Skin epidermis (tissue), 12 donors: ENCODE measurements around the gene ECM1.

Experiments used
- H3K27ac ChIP-seq, 21 experiments: fragments of 200-600 bp; sonication (generic) in 11 of 21; one replicate each; pipeline ENCODE4 v1.5.0; 2020; ENCODE audit warnings: mild to moderate bottlenecking in 3 of 21, inconsistent platforms in 2 of 21, moderate library complexity in 2 of 21
- H3K4me3 ChIP-seq, 7 experiments: fragments of 200-600 bp; sonication (generic) in 2 of 7; one replicate each; pipeline ENCODE4 v1.5.0; 2020; ENCODE audit warnings: inconsistent platforms in 2 of 7, mild to moderate bottlenecking in 2 of 7, moderate library complexity in 1 of 7

The ECM1 gene

DNA sequence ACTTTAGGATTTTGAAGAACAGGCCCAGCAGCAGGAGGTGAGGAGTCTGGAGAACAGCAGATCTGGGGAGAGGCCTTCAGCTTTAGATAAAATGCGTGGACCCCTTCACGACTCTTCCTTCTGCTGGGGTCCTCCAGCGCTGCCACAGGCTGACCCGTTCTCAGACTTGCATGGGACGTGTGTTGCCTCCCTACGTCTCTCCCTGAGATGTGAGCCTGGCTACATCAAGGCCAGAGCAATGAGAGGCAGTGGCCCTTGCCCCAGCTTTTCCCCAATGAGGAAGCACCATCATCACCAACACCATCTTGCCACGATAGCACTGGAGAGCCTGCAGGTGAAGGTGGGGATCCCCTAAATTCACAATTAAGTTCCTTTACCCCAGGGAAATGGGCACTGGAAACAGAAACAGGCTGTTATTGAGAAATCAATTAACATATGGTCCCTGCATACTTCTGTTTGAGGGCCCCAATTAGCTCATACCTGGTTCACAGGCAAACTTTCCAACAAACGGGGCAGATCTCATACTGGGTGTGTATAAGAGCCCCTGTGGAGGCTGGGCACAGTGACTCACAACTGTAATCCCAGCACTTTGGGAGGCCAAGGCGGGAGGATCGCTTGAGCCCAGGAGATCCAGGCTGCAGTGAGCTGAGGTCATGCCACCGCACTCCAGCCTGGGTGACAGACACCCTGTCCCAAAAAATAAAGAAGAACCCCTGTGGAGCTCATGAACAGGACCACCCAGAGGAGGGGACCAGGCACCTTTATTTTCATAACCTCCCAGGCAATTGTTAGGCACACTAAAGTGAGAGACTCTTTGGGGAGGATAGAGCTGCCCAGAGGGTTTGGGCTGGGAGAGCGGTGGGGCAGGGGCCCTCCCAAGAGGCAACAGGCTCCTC, 29.2 kb downstream of the ECM1 start:
- H3K27ac ChIP-seq, result peak overlapping the region in 12 of 21 experiments; percentile 14 to 76 (median 60)
- no peak overlapping the region for H3K4me3 ChIP-seq

DNA sequence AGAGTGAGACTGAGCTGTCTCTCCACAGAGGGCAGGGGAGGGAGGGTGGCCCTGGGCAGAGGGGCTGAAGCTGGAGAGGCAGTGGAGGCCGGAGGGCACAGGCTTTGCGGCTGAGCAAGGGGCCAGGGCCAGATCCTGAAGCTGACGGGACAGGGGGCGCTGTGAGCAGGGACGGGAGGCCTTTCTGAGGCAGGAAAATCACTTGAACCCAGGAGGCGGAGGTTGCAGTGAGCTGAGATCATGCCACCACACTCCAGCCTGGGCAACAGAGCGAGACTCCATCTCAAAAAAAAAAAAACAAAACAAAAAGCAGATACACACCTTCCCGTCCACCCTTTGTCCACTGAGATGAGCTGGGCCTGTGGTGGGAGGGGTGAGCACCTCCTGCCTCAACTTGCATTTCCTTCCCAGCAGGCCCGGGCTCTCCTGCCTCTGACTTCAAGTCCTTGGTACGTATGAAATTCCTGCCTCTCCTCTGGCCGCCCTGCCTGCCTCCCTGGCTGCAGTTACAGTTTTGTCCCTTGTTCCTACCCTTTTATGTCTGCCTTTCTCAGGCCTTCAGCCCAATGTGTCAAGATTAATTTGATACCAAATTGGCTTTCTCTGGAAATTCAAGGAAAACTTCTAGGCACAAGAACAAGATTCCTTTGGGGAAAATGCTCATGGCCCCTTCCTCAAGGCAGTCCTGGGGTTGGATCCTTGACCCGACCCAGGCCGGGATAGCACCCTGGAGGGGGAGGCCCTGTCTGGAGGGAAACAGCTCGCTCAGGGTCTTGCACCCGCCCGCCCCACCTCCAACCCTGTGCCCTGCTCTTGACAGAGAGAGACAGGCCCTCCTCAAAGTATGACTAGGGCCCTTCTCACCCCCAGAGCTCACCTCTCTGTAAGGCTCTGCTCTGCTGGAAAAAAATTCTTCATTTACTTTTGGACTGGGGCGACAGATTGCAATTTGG, 30.1 kb downstream of the ECM1 start:
- no peak overlapping the region for H3K4me3 ChIP-seq
- peak overlapping the region in 13 of 21 experiments; percentile 18 to 76 (median 57) for H3K27ac ChIP-seq

DNA sequence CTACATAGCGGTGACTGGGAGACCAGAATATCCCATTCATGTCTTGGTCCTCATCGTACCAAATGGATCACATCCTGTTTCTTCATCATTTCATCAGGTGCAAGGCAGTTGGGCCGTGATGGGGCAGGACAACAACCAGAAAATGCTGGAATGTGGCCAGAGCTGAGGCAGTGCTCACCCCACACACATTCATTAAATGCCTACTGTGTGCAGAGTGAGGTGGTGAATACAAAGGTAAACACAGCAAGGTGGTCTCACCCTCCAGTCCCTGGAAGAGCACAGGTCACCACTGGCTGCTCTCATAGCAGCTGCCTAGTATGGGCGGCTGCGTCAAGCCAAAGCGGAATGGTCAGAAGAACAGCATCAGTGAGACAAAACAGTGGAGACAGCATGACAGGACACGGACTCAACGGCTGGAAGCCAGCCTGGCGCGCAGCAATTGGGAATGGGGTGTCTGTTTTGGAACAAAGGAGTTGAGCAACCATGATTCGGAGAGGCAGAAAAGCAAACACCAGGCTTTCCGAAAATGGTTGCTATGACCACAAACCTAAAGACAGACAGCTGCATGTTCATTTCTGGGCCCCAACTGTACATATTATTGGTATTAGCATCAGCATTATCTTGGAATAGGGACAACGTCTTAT, 35.7 kb downstream of the ECM1 start:
- no peak overlapping the region for H3K4me3 ChIP-seq

DNA sequence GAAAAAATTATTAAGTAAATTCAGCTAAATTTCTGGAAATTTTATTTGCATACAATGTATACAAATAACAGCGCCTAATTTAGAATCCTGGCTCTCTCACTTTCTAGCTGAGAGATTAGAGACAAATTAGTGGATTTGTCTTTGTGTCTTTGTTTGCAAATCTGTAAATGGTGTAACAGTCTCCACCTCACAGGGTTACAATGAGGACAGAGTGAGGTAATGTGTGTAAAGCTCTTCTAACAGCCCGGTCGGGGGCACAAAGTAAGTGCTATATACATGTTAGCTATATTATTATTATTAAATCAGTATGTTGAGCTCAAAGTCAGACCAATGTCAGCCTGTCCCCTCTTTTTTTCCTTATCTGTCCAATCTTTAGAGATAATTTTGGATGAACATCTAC, 36.3 kb downstream of the ECM1 start:
- Histone ChIP-seq H3K27ac (peak overlapping the region in 2 of 21 experiments; percentile 16 to 31), H3K4me3 (no peak overlapping the region)

More for the DNA sequence above, 35.7 kb downstream of the ECM1 start:
- H3K27ac ChIP-seq, result peak overlapping the region in 1 of 21 experiments; percentile 31

DNA sequence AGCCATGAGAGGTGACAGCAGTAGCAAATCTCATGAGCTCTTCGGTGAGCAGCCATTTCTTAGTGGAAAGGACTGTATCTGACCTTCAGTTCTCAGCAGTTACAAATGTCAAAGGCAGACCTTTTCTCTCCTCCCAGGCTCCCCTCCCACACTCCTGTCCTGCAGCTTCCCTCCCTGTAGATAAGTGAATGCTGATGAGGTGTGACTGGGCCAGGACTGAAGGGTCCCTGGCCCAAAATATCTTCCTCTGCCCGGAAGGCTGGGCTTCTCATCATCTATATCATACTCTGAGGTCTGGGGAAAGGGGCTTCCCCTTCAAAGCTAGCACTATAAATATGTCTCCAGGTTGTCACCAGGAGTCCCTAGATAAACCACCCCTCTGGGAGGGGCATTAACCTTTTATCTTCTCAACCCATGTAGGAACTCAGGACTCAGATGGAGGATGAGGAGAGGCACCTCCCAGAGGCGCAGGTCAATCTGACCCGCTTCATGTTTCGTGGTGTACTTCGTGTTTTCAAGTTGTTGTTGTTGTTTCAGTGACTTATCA, 37.6 kb downstream of the ECM1 start:
- no peak overlapping the region for H3K27ac ChIP-seq
- H3K4me3 ChIP-seq, result no peak overlapping the region

DNA sequence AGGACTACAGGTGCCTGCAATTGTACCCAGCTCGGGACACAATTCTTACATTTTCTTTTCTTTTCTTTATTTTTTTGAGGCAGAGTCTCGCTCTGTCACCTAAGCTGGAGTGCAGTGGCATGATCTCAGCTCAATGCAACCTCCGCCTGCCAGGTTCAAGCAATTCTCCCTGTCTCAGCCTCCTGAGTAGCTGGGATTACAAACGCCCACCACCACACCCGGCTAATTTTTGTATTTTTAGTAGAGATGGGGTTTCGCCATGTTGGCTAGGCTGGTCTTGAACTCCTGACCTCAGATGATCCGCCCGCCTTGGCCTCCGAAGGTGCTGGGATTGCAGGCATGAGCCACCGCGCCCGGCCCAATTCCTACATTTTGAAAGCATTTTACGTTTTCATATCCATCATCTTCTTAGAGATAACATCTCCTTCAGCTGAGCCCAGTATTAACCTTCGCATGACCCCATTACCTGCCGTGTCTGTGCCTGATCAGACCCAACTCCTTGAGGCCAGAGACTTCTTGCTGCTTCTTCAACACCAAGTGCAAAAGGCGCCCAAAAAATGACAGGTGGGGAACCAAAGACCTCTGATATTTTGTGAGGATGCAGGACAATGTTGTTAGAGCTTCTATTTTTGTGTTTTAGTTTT, 38.5 kb downstream of the ECM1 start:
- Histone ChIP-seq H3K27ac (no peak overlapping the region), H3K4me3 (no peak overlapping the region)

DNA sequence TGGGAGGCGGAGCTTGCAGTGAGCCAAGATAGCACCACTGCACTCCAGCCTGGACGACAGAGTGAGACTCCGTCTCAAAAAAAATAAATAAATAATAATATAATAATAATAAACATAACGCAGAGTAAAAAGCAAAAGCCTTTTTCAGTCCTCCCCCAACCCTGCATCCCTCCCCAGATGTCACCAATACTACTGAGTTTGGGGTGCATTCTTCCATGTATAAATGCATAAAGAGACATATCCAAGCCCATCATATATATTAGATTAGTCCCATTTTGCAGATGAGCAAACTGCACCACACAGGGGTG, 40.4 kb downstream of the ECM1 start:
- peak overlapping the region in 10 of 21 experiments; percentile 77 to 95 (median 86) for H3K27ac ChIP-seq
- peak overlapping the region in 6 of 7 experiments; percentile 39 to 58 (median 48) for H3K4me3 ChIP-seq

DNA sequence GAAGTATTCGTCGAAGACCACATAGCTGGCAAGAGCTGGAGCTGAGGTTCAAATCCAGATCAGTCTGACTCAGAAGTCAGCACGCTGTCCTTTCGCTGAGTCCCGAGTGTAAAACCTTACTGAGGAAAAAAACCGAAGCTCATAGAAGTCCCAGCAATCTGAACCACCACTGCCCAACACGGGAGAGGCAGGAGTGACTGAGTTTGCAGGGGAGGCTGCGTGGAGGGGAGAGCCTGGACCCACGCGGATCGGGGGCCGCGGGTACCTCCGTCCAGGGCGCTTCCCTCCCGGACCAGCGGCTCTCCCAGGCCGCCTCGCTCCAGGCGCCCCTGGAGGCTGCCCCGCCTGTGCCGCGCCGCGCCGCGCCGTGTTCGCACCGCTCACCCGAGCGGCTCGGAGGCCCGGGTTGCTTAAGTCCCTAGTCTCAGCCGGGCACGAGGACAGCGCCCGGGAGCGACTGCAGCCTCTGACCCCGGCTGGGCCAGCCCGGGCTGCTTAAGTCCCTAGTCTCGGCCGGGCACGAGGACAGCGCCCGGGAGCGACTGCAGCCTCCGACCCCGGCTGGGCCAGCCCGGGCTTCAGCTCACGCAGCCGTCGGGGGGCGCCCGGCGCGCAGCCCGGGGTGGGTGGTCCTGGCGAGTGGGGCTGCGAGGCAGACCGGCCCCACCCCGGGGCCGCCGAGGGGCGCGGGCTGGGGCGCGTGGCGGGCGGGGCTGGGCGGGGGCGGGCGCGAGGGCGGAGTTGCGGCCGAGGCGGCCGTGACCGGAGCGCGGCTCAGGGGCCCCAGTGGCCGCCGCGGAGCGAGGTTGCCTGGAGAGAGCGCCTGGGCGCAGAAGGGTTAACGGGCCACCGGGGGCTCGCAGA, 41.0 kb downstream of the ECM1 start, which contains the start of gene ADAMTSL4:
TSS of gene ADAMTSL4 (plus strand) at position 777 of the 864 bp plus-strand sequence. CDS start 2,881 bp downstream, outside the sequence.
- H3K27ac ChIP-seq, result peak within 1 kb of the TSS in 20 of 21 experiments; percentile 52 to 95 (median 81)
- peak within 1 kb of the TSS; percentile 39 to 58 (median 47) for H3K4me3 ChIP-seq

DNA sequence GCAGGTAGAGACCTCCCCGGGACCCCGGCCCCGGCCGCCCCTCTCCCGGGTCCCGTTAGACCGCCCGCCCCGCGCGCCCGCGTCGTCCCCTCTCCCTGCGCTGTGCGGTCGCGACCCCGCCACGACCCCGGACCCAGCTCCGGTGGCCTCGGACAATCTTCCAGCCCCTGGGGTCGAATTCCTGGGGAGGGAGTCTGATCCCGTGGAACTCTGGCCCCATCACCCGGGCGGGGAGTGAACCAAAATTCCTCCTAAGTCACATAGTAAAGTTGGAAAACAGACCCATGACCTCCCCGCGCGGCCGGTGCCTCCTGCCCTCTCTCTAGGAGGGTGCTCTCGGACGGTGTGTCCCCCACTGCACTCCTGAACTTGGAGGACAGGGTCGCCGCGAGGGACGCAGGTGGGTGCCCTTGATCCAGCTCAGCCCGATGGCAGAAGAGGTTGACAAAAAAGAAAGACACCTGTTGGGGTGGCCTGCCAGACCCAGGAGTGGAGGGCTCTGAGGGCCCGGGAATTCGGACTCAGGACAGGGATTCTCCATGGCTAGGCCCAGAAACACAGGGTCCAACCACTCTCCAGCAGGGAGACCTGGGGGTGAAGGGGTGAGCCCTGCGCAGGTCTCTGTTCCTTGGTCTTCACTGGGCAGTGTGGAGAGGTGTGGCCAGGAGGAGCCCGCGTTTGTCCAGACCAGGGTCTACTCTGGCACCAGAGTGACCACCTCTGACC, 41.8 kb downstream of the ECM1 start:
- peak overlapping the region in 20 of 21 experiments; percentile 32 to 95 (median 81) for H3K27ac ChIP-seq
- H3K4me3 ChIP-seq, result peak overlapping the region; percentile 39 to 58 (median 47)

DNA sequence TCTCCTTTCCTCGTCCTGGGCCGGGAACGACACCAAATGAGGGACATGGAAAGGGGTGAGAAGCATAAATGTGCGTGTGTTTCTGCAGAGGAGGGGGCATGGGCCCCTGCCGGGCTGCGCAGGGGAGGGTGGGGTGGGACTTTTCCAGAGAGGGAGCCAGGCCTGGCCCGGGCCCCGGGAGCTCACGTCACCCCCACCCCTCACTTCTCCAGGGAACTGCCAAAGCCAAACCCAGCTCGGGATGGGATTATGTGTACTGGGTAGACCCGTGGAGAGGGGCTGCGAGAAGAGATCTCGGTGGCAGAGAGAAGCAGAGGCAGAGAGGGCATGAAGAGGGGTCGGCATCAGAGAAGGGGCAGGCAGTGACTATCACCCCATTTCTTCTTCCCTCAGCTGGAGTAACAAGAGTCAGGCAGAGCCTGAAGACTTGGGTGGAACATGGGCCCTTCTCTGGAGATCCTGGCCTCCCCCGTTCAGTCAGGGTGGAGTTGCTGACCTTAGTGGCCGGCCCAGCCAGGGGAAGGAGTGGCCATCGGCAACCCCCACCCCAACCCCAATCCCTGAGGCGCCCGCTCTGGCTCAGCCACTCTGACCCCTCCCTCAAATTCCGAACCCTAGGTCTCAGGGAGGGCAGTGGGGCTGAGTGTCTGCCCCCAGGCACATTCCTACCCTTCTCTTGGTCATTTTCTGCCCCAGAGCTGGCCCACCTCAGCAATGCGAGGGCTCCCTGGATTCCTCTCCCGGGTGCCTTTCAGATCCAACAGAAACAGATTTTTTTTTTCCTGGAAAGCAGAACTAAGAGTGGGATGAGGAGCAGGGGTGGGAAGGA, 42.5 kb downstream of the ECM1 start:
- Histone ChIP-seq H3K27ac (peak overlapping the region in 17 of 21 experiments; percentile 21 to 95 (median 82)), H3K4me3 (peak overlapping the region in 6 of 7 experiments; percentile 39 to 58 (median 48))

DNA sequence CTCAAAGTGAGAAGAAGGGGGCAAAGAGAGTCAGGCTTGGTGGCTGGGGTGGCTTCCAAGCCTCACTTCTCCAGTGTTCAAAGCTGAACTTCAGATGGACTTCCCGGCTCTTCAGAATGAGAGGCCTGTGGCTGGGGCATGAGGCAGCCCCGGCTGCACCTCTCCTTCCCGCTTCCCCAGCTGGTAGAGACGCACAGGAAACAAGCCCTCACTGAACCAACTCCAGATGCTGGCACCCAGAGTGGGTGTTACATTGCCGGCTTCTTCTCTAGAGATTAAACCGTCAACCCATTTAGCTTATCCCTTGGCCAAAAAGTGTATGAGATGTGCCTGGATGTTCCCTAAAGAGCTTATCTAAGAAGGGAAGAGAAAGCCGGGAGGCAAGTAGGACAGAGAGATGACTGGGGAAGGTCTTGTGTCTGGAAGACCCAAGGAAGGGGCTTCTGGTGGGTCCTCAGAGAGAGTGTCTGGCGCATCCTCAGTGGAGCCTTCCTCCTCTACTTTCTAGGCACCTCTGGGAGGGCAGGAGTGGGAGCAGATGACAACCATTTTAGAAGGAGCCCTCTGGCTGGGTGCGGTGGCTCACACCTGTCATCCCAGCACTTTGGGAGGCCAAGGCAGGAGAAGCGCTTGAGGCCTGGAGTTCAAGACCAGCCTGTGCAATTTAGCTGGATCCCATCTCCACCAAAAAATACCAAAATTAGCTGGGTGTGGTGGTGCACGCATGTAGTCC, 43.3 kb downstream of the ECM1 start:
- no peak overlapping the region for H3K4me3 ChIP-seq
- peak overlapping the region in 17 of 21 experiments; percentile 21 to 95 (median 82) for H3K27ac ChIP-seq

DNA sequence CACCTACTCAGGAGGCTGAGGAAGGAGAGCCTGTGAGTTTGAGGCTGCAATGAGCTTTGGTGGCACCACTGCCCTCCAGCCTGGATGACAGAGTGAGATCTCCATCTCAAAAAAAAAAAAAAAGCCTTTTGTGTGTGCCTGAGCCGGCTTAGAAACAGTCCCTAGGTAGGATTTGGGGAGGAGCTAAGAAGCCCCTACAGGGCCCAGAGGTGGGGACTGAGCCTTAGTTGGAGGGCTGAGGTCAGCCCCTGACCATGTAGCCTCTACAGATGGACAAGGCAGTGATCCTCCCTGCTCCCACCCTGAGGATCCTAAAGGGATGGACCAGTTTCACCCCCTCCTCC, 43.8 kb downstream of the ECM1 start:
- H3K4me3 ChIP-seq, result no peak overlapping the region

DNA sequence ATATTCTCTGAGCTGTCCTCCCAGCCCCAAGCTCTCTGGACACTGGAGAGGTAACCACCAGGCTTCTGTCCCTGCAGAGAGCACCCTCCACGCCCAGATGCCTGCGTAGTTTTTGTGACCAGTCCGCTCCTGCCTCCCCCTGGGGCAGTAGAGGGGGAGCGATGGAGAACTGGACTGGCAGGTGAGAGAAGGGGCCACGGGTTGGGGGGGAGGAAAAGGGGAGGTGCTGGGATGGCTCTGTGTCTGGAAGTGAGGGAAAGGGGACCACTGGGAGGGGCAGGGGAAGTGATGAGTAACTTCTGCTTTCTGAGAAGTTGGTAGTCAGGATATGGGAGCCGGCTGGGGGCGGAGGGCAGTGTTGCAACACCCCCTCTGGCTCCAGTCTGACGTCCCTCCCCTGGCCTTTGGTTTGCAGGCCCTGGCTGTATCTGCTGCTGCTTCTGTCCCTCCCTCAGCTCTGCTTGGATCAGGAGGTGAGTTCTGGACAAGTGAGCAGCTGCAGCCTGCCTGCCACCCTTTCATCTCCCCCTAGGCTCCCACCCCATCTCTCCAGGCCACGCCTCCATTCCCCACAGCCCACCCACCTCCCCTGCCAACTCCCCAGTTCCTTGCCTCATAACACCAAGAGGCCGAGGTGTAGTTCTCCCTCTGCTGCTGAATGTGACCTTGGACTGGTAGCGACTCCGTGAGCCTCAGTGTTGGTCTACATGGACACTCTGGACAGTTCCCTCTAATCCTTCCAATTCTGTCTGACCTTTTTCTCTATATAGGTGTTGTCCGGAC, 44.4 kb downstream of the ECM1 start:
- no peak overlapping the region for H3K4me3 ChIP-seq
- H3K27ac ChIP-seq, result peak overlapping the region in 20 of 21 experiments; percentile 33 to 95 (median 74)

More for the DNA sequence above, 43.8 kb downstream of the ECM1 start:
- peak overlapping the region in 19 of 21 experiments; percentile 31 to 95 (median 76) for H3K27ac ChIP-seq

DNA sequence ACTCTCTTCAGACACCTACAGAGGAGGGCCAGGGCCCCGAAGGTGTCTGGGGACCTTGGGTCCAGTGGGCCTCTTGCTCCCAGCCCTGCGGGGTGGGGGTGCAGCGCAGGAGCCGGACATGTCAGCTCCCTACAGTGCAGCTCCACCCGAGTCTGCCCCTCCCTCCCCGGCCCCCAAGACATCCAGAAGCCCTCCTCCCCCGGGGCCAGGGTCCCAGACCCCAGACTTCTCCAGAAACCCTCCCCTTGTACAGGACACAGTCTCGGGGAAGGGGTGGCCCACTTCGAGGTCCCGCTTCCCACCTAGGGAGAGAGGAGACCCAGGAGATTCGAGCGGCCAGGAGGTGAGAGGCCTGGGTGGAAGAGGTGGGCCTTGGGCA, 45.0 kb downstream of the ECM1 start:
- peak overlapping the region in 19 of 21 experiments; percentile 33 to 95 (median 70) for H3K27ac ChIP-seq
- no peak overlapping the region for H3K4me3 ChIP-seq
